Pancreas (tissue), 10 donors: Measurements from ENCODE around the gene API5. TPM values are rescaled to one million over a fixed set of nuclear protein-coding genes. Genes with fewer than 3 reads are reported as not detected.

Experiments
- ATAC-seq, 4 donors: fragments of 200-7000 bp; cut with Tn5 transposase; one replicate each; pipeline versions ENCODE4 v1.8.0 to v1.9.1; 2020; ENCODE audit warnings: mild to moderate bottlenecking in 4 of 4, moderate library complexity in 4 of 4
- DNase-seq, 6 donors: peaks; one replicate each; pipeline ENCODE4 v3.0.0-alpha.2; 2020
- FAIRE-seq: peaks from 2 replicates; lab custom pipeline; 2012; peaks lifted over from hg19 to GRCh38; lab: Jason Lieb, UNC
- H3K27ac ChIP-seq, 4 donors: fragments of 200-600 bp; sonication (generic); 1 replicate in 3 of 4; 2 replicates in 1 of 4; pipeline versions ENCODE4 v1.5.0 to v1.8.0; 2020
- H3K27me3 ChIP-seq, 4 donors: fragments of 200-600 bp; one replicate each; pipeline ENCODE4 v1.8.0; 2021
- H3K36me3 ChIP-seq, 3 donors: fragments of 200-600 bp; sonication (generic) in 1 of 3; one replicate each; pipeline versions ENCODE4 v1.5.0 to v1.8.0; 2020 to 2021
- H3K4me1 ChIP-seq, 3 donors: fragments of 200-600 bp; one replicate each; pipeline ENCODE4 v1.8.0; 2021
- H3K4me3 ChIP-seq, 4 donors: fragments of 200-600 bp; sonication (generic) in 2 of 4; one replicate each; pipeline versions ENCODE4 v1.5.0 to v1.8.0; 2020 to 2021
- H3K9me3 ChIP-seq, 4 donors: fragments of 200-600 bp; one replicate each; pipeline ENCODE4 v1.8.0; 2021
- CTCF ChIP-seq, 4 donors: fragments of 200-600 bp; sonication (generic) in 3 of 4; IDR thresholded peaks; one replicate each; pipeline versions ENCODE4 v1.5.0 to v1.8.0; 2021; ENCODE audit warnings: antibody characterized with exemption in 4 of 4
- WGBS, 2 donors: extraction: QIAGEN DNeasy Blood & Tissue Kit; methylation state at CpG; one replicate each; pipeline ENCODE4 v1.1.7; 2013; 5-methylcytosine and 5-hydroxymethylcytosine counted together
- intact Hi-C, 3 donors: fragments of 100-400 bp; cut with DNase I; formaldehyde crosslinking; loops; one replicate each; pipeline versions ENCODE4 v1.11.1 to v1.14.2; 2022
- polyA plus RNA-seq, 2 donors: library from polyadenylated mRNA; stranded (reverse); fragments of 200-250 nt; gene quantifications; one replicate each; pipeline ENCODE4 v1.2.3, GENCODE V29; 2013
- total RNA-seq, 6 donors: library from RNA; stranded (reverse); fragmentation: NEBNext Ultra II Directional in 4 of 6; extraction: Animal tissue kit (Norgen Biotek cat#: 25700) in 4 of 6; gene quantifications; one replicate each; pipeline versions ENCODE4 v1.2.1 to v1.2.4, GENCODE V29; 2021 to 2023
- donor health status: healthy with polysubstance abuse.
- donor health status: DM: no; HTN: no; CAD: no; lungs with moderate emphysema.
- donor health status: DM: no; HTN: no; CAD: no.
- donor health status: control.
- donor health status: control.
- donor health status: Bipolar disorder and iron deficiency.
- donor health status: DM: yes; HTN: yes; CAD: no.
- donor health status: DM: no; HTN: no; CAD: no.
- donor health status: DM: no; HTN: no; CAD: no.
- donor health status: DM: yes; HTN: yes; CAD: no.

The API5 gene
- total and polyA plus RNA-seq, 8 donors: 16.3 to 52.0 (median 40.3) TPM

- no peaks in the 10 kb centered on the region for H3K9me3 ChIP-seq
- WGBS, 2 donors: 84 to 86% methylated on average over 3 of the region's 3 CpGs
- intact Hi-C loops: no loop called here
- no peak for TF ChIP-seq CTCF (IDR thresholded peaks at IDR 0.05)
- H3K36me3 ChIP-seq: no peaks in the 10 kb centered on the region
- FAIRE-seq (no peak), ATAC-seq (no peak), DNase-seq (no peak)
- no peak overlapping the region for H3K27ac ChIP-seq
- H3K4me3 ChIP-seq: no peak overlapping the region
- no peaks in the 10 kb centered on the region for H3K4me1 ChIP-seq
- peaks cover 0 to 4% (median 0%) of the 10 kb centered on the region in 4 donors for H3K27me3 ChIP-seq
Measured at GRCh38 chr11:43289368-43289767, 22.4 kb upstream of the API5 start.

- no peak for ATAC-seq
- 66 to 69% methylated on average over 7 of the region's 7 CpGs for WGBS, 2 donors
- no peak for TF ChIP-seq CTCF (IDR thresholded peaks at IDR 0.05)
Measured at GRCh38 chr11:43298397-43298796, 13.4 kb upstream of the API5 start.

GRCh38 chr11:43315966-43316365, 4.2 kb downstream of the API5 start:
- Histone ChIP-seq H3K4me1 (peaks cover 17 to 26% (median 24%) of the 10 kb centered on the region in 3 donors), H3K9me3 (no peaks in the 10 kb centered on the region), H3K36me3 (peaks cover 0 to 14% (median 0%) of the 10 kb centered on the region in 3 donors), H3K4me3 (no peak overlapping the region), H3K27ac (no peak overlapping the region), H3K27me3 (no peaks in the 10 kb centered on the region)
- 84 to 86% methylated on average over 2 of the region's 2 CpGs for WGBS, 2 donors
- TF ChIP-seq CTCF (IDR thresholded peaks at IDR 0.05): no peak
- DNase-seq (no peak), FAIRE-seq (no peak), ATAC-seq (no peak)
- intact Hi-C loops: no loop called here

More at GRCh38 chr11:43298397-43298796, 13.4 kb upstream of the API5 start:
- no peak for FAIRE-seq
- DNase-seq: no peak
- Histone ChIP-seq H3K9me3 (no peaks in the 10 kb centered on the region), H3K4me1 (no peaks in the 10 kb centered on the region), H3K36me3 (no peaks in the 10 kb centered on the region), H3K27me3 (peaks cover 0 to 4% (median 0%) of the 10 kb centered on the region in 4 donors), H3K27ac (no peak overlapping the region), H3K4me3 (no peak overlapping the region)
- intact Hi-C loops: no loop called here

GRCh38 chr11:43316451-43316850, 4.7 kb downstream of the API5 start:
- Histone ChIP-seq H3K27ac (no peak overlapping the region), H3K27me3 (no peaks in the 10 kb centered on the region), H3K4me3 (no peak overlapping the region), H3K9me3 (no peaks in the 10 kb centered on the region), H3K4me1 (peaks cover 17 to 26% (median 24%) of the 10 kb centered on the region in 3 donors), H3K36me3 (peaks cover 0 to 18% (median 0%) of the 10 kb centered on the region in 3 donors)
- FAIRE-seq: no peak
- intact Hi-C loops: no loop called here
- no peak for ATAC-seq
- no peak for DNase-seq
- no peak for TF ChIP-seq CTCF (IDR thresholded peaks at IDR 0.05)
- WGBS, 2 donors: 86 to 93% methylated on average over 6 of the region's 6 CpGs

- no peaks in the 10 kb centered on the region for H3K4me1 ChIP-seq
- peaks cover 0 to 74% (median 35%) of the 10 kb centered on the region in 3 donors for H3K36me3 ChIP-seq
- peak; percentile 53 to 82 (median 70) for ATAC-seq
- intact Hi-C loops: loop anchor here in 1 of 3 donors (10.0 kb wide), 1 partner anchor 77 kb away; no protein-coding TSS in a partner anchor
- no peaks in the 10 kb centered on the region for H3K9me3 ChIP-seq
- no peak for TF ChIP-seq CTCF (IDR thresholded peaks at IDR 0.05)
- H3K27ac ChIP-seq: no peak overlapping the region
- DNase-seq: peak in 1 of 6 donors; percentile 58
- 37 to 38% methylated on average over 2 of the region's 2 CpGs for WGBS, 2 donors
- no peak overlapping the region for H3K4me3 ChIP-seq
- FAIRE-seq: no peak
- no peaks in the 10 kb centered on the region for H3K27me3 ChIP-seq
Measured at GRCh38 chr11:43327987-43328386, 16.2 kb downstream of the API5 start.
